CD14-positive monocyte (primary cell): ENCODE results near the gene SFXN2. TPM values are rescaled to one million over a fixed set of nuclear protein-coding genes. Genes with fewer than 3 reads are reported as not detected.

Source experiments
- DNase-seq, 3 donors: peaks; one replicate each; pipeline ENCODE4 v3.0.0-alpha.2; 2011 to 2022
- H2AFZ ChIP-seq: 2 replicates; pipeline ENCODE4 v1.6.0; 2012; ENCODE audit warnings: mild to moderate bottlenecking, low read depth, low read length, inconsistent platforms; ENCODE audit not compliant: insufficient read depth, poor library complexity, severe bottlenecking
- H3K27ac ChIP-seq, 2 donors: 1 replicate in 1 of 2; 2 replicates in 1 of 2; pipeline ENCODE4 v1.5.1; 2012 to 2013; ENCODE audit warnings: low read length in 2 of 2, control low read depth in 1 of 2, inconsistent platforms in 1 of 2, low read depth in 1 of 2, mild to moderate bottlenecking in 1 of 2
- H3K27me3 ChIP-seq, 2 donors: one replicate each; pipeline versions ENCODE4 v1.6.0 to v1.6.1; 2011 to 2013; ENCODE audit warnings: low read length in 2 of 2; ENCODE audit not compliant: control insufficient read depth in 2 of 2, insufficient read depth in 2 of 2
- H3K36me3 ChIP-seq, 2 donors: replicated peaks in 1 of 2; 1 replicate in 1 of 2; 2 replicates in 1 of 2; pipeline versions ENCODE4 v1.5.1 to v1.6.1; 2012 to 2013; ENCODE audit warnings: low read length in 2 of 2, control low read depth in 1 of 2, inconsistent platforms in 1 of 2, mild to moderate bottlenecking in 1 of 2; ENCODE audit not compliant: insufficient read depth in 2 of 2, control insufficient read depth in 1 of 2
- H3K4me1 ChIP-seq, 2 donors: 1 replicate in 1 of 2; 2 replicates in 1 of 2; pipeline versions ENCODE4 v1.5.1 to v1.6.1; 2012 to 2013; ENCODE audit warnings: low read length in 2 of 2, control low read depth in 1 of 2, inconsistent platforms in 1 of 2, mild to moderate bottlenecking in 1 of 2, moderate library complexity in 1 of 2; ENCODE audit not compliant: insufficient read depth in 2 of 2, control insufficient read depth in 1 of 2
- H3K4me2 ChIP-seq: replicated peaks from 2 replicates; pipeline ENCODE3; 2012; ENCODE audit warnings: low read length, moderate library complexity, mild to moderate bottlenecking; ENCODE audit not compliant: poor library complexity, severe bottlenecking; ENCODE audit errors: extremely low read depth
- H3K4me3 ChIP-seq, 3 experiments: fragments of 200-600 bp in 1 of 3; sonication (generic) in 1 of 3; replicated peaks in 1 of 3; 1 replicate in 2 of 3; 2 replicates in 1 of 3; pipeline ENCODE4 v1.5.1; 2011 to 2013; ENCODE audit warnings: low read length in 3 of 3, mild to moderate bottlenecking in 3 of 3, control low read depth in 2 of 3, low read depth in 2 of 3, inconsistent platforms in 1 of 3, moderate library complexity in 1 of 3
- H3K79me2 ChIP-seq: 2 replicates; pipeline ENCODE4 v1.6.0; 2012; ENCODE audit warnings: mild to moderate bottlenecking, control low read depth, inconsistent platforms, low read length, moderate library complexity; ENCODE audit not compliant: insufficient read depth
- H3K9ac ChIP-seq: 2 replicates; pipeline ENCODE4 v1.6.0; 2017; ENCODE audit warnings: low read length, mild to moderate bottlenecking; ENCODE audit not compliant: insufficient read depth, poor library complexity, severe bottlenecking
- H3K9me3 ChIP-seq, 2 donors: replicated peaks in 1 of 2; 1 replicate in 1 of 2; 2 replicates in 1 of 2; pipeline versions ENCODE4 v1.5.1 to v1.6.1; 2012 to 2013; ENCODE audit warnings: low read length in 2 of 2, control low read depth in 1 of 2; ENCODE audit not compliant: control insufficient read depth in 1 of 2, insufficient read depth in 1 of 2
- H4K20me1 ChIP-seq: 2 replicates; pipeline ENCODE4 v1.6.0; 2012; ENCODE audit warnings: mild to moderate bottlenecking, low read length, control low read depth, moderate library complexity; ENCODE audit not compliant: insufficient read depth
- H3K27ac Mint-ChIP-seq, 7 donors: one replicate each; pipeline ENCODE4 v1.8.0; 2020; ENCODE audit warnings: mild to moderate bottlenecking in 7 of 7, mixed read lengths in 7 of 7, moderate library complexity in 6 of 7, inconsistent platforms in 2 of 7
- H3K27me3 Mint-ChIP-seq, 3 donors: one replicate each; pipeline ENCODE4 v1.8.0; 2021 to 2022; ENCODE audit warnings: low read depth in 3 of 3, mild to moderate bottlenecking in 3 of 3, mixed read lengths in 3 of 3, moderate library complexity in 3 of 3, inconsistent platforms in 1 of 3
- H3K36me3 Mint-ChIP-seq, 2 donors: one replicate each; pipeline ENCODE4 v1.8.0; 2020; ENCODE audit warnings: mixed read lengths in 2 of 2, inconsistent platforms in 1 of 2, mild to moderate bottlenecking in 1 of 2
- H3K4me1 Mint-ChIP-seq: one replicate; pipeline ENCODE4 v1.8.0; 2020; ENCODE audit warnings: mild to moderate bottlenecking, mixed read lengths
- H3K4me3 Mint-ChIP-seq, 2 donors: one replicate each; pipeline ENCODE4 v1.8.0; 2020; ENCODE audit warnings: mild to moderate bottlenecking in 2 of 2, mixed read lengths in 2 of 2, moderate library complexity in 1 of 2
- H3K9me3 Mint-ChIP-seq, 7 donors: one replicate each; pipeline ENCODE4 v1.8.0; 2020 to 2022; ENCODE audit warnings: mixed read lengths in 7 of 7, mild to moderate bottlenecking in 6 of 7, moderate library complexity in 6 of 7, inconsistent platforms in 2 of 7
- WGBS: methylation state at CpG from one replicate; pipeline ENCODE4 v1.1.5; 2013; ENCODE audit warnings: missing lambda C conversion rate; ENCODE audit not compliant: insufficient coverage; 5-methylcytosine and 5-hydroxymethylcytosine counted together
- intact Hi-C, 2 donors: fragments of 100-400 bp; cut with micrococcal nuclease; formaldehyde crosslinking; loops; one replicate each; pipeline versions ENCODE4 v1.15.0 to v1.15.1; 2023
- polyA plus RNA-seq, 3 donors: library from polyadenylated mRNA; depleted of rRNA in 1 of 3; unstranded in 2 of 3; stranded (reverse) in 1 of 3; fragments of 300-500 nt in 2 of 3; fragments of >200 nt in 1 of 3; fragmentation: Illumina TruSeq in 2 of 3; gene quantifications; 1 replicate in 2 of 3; 2 replicates in 1 of 3; pipeline ENCODE4 v1.2.3, GENCODE V29; 2012 to 2021
- TF ChIP-seq, protein P1 (sequence below): fragments of 200-600 bp; IDR thresholded peaks from one replicate; pipeline ENCODE4 v1.8.0; 2022; ENCODE audit warnings: antibody characterized with exemption, mild to moderate bottlenecking

The SFXN2 gene
- polyA plus RNA-seq, 3 donors: 1.3 to 2.0 (median 1.8) TPM

DNA sequence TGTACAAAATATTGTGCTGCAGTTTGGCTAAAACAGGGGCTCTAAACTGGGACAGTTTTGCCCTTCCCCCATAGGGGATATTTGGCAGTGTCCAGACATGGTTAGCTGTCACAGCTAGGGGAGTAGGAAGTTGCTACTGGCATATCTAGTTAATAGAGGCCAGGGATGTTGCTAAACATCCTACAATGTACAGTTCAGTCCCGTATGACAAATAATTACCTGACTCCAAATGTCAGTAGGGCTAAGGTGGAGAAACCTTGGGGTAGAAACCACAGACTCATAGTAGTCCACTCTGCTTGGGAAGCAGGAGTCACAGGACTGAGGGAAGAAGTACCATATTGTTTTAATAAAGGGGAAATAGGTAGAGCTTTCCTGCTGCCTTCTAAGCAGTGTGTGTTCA lies 69.1 kb downstream of the SFXN2 start:
- H3K27me3 ChIP-seq: no peaks in the 10 kb centered on the region
- peak overlapping the region; percentile 20 to 69 for H3K27ac ChIP-seq
- Mint-ChIP-seq H3K9me3 (peaks cover 0 to 2% (median 0%) of the 10 kb centered on the region in 7 donors), H3K4me1 (peaks cover 62% of the 10 kb centered on the region), H3K27ac (peak overlapping the region; percentile 85 to 95 (median 89)), H3K36me3 (peaks cover 21 to 41% of the 10 kb centered on the region in 2 donors), H3K27me3 (peaks cover 0 to 1% (median 0%) of the 10 kb centered on the region in 3 donors), H3K4me3 (peak overlapping the region; percentile 7 to 13)
- no peaks in the 10 kb centered on the region for H3K9me3 ChIP-seq
- no peak overlapping the region for H3K9ac ChIP-seq
- H3K4me2 ChIP-seq: peak overlapping the region; percentile 6
- peaks cover 94% of the 10 kb centered on the region for H3K79me2 ChIP-seq
- WGBS: no CpG with 5 or more reads among the region's 1 CpG
- peak; percentile 42 to 77 (median 62) for DNase-seq
- peaks cover 55 to 60% of the 10 kb centered on the region in 2 donors for H3K4me1 ChIP-seq
- TF ChIP-seq, protein P1, sequence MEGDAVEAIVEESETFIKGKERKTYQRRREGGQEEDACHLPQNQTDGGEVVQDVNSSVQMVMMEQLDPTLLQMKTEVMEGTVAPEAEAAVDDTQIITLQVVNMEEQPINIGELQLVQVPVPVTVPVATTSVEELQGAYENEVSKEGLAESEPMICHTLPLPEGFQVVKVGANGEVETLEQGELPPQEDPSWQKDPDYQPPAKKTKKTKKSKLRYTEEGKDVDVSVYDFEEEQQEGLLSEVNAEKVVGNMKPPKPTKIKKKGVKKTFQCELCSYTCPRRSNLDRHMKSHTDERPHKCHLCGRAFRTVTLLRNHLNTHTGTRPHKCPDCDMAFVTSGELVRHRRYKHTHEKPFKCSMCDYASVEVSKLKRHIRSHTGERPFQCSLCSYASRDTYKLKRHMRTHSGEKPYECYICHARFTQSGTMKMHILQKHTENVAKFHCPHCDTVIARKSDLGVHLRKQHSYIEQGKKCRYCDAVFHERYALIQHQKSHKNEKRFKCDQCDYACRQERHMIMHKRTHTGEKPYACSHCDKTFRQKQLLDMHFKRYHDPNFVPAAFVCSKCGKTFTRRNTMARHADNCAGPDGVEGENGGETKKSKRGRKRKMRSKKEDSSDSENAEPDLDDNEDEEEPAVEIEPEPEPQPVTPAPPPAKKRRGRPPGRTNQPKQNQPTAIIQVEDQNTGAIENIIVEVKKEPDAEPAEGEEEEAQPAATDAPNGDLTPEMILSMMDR: no peak
- H4K20me1 ChIP-seq: peaks cover 34% of the 10 kb centered on the region
- H3K36me3 ChIP-seq: peaks cover 0 to 22% of the 10 kb centered on the region in 2 donors
- H3K4me3 ChIP-seq: no peak overlapping the region
- H2AFZ ChIP-seq: no peak overlapping the region
- intact Hi-C loops: no loop called here

DNA sequence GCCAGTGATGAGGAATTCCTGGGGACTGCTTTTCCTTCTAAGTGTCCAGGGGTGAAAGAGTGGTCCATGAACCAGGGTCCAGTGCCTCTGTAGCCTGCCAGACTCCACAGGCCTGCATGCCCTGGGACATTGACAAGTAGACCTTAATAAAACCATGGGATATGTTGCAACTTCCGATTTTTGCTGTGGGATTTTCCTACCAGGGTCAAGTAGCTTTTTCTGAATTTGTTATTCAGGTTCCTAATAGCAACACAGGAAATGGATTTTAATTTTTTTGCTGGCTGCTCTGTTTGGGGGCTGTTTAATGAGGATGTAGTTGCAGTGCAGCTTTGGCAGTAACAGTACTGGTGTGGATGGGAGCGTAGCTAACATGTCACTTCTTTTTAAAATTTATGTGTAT lies 71.4 kb downstream of the SFXN2 start:
- Histone ChIP-seq H3K9ac (peak overlapping the region; percentile 29), H3K79me2 (peaks cover 92% of the 10 kb centered on the region), H3K36me3 (peaks cover 0 to 12% of the 10 kb centered on the region in 2 donors), H3K27ac (peak overlapping the region; percentile 68 to 77), H3K4me1 (peaks cover 55 to 56% of the 10 kb centered on the region in 2 donors), H3K4me2 (peak overlapping the region; percentile 65), H2AFZ (no peak overlapping the region), H3K4me3 (peak overlapping the region in 1 of 3 experiments; percentile 63), H3K27me3 (no peaks in the 10 kb centered on the region), H4K20me1 (peaks cover 24% of the 10 kb centered on the region), H3K9me3 (no peaks in the 10 kb centered on the region)
- peak; percentile 83 to 95 (median 94) for DNase-seq
- no CpG with 5 or more reads among the region's 2 CpGs for WGBS
- H3K4me1 Mint-ChIP-seq: peaks cover 52% of the 10 kb centered on the region
- peaks cover 0 to 5% (median 1%) of the 10 kb centered on the region in 7 donors for H3K9me3 Mint-ChIP-seq
- peak overlapping the region; percentile 83 to 98 (median 95) for H3K27ac Mint-ChIP-seq
- peaks cover 19 to 46% of the 10 kb centered on the region in 2 donors for H3K36me3 Mint-ChIP-seq
- H3K4me3 Mint-ChIP-seq: peak overlapping the region; percentile 57 to 76
- TF ChIP-seq, protein P1: no peak
- intact Hi-C loops: no loop called here
- H3K27me3 Mint-ChIP-seq: peaks cover 0 to 3% (median 0%) of the 10 kb centered on the region in 3 donors
